ENCODE measurements around the gene HMGB2. TPM values are rescaled to one million over a fixed set of nuclear protein-coding genes. Genes with fewer than 3 reads are reported as not detected.

HMGB2 gene
- total RNA-seq, 1 donor from 2014 or later, result 18.3 TPM

DNA sequence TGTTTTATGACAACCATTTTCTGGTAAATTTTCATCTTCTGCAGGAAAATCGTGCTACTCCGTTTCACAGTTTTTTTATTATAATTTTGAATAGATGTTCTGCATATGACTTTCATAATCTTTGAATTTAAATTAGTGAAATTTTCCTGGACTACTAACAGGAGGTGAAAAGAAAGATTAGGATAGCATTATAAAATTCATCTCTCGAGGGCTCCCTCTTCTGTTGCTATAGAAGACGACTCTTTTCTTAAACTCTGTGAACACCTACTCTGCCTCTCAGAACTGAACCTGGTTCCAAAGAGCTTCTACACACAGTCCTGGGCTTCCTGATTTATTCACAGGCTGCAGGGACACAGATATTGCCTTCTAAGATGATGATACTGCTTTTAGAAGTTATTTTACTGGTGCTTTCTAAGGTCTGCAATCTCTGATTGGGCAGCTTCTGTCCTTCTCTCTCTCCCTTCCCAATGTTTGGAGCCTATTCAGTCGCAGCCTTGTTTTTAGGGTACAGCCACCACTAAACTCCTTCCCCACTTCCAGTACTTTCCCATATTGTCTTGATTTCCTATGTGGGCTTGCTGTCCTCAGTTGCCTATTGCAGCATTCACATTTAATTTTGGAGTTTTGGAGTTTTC lies 26.5 kb upstream of the HMGB2 start:
- Mint-ChIP-seq H3K36me3 (ENCODE audit: low read depth, unreplicated experiment) (no peaks in the 10 kb centered on the region), H3K4me1 (ENCODE audit: low read depth, unreplicated experiment) (no peaks in the 10 kb centered on the region), H3K27ac (ENCODE audit: unreplicated experiment) (no peak overlapping the region), H3K27me3 (ENCODE audit: low read depth, unreplicated experiment) (no peaks in the 10 kb centered on the region), H3K4me3 (ENCODE audit: unreplicated experiment) (no peak overlapping the region), H3K9me3 (ENCODE audit: unreplicated experiment) (no peaks in the 10 kb centered on the region)
- FAIRE-seq, result no peak
- Histone ChIP-seq H3K27ac (ENCODE audit: low read depth, low read length) (no peak overlapping the region), H3K36me3 (ENCODE audit: insufficient read depth, low read length) (no peaks in the 10 kb centered on the region), H3K27me3 (ENCODE audit: insufficient read depth, low read length) (no peaks in the 10 kb centered on the region), H2AFZ (ENCODE audit: low read depth, low read length) (no peak overlapping the region), H4K20me1 (ENCODE audit: insufficient read depth, low read length) (no peaks in the 10 kb centered on the region), H3K79me2 (ENCODE audit: insufficient read depth, low read length) (no peaks in the 10 kb centered on the region), H3K4me2 (ENCODE audit: low read length) (no peak overlapping the region), H3K9me3 (ENCODE audit: insufficient read depth, low read depth, low read length) (no peaks in the 10 kb centered on the region), H3K9ac (ENCODE audit: low read length) (no peak overlapping the region), H3K4me3 (ENCODE audit: insufficient read depth, low read depth, low read length) (no peak overlapping the region), H3K4me1 (ENCODE audit: insufficient read depth, low read length) (no peaks in the 10 kb centered on the region)
- no peak for TF ChIP-seq EZH2 (IDR thresholded peaks at IDR 0.05; ENCODE audit: insufficient read depth, low read length)
- TF ChIP-seq, protein P1, sequence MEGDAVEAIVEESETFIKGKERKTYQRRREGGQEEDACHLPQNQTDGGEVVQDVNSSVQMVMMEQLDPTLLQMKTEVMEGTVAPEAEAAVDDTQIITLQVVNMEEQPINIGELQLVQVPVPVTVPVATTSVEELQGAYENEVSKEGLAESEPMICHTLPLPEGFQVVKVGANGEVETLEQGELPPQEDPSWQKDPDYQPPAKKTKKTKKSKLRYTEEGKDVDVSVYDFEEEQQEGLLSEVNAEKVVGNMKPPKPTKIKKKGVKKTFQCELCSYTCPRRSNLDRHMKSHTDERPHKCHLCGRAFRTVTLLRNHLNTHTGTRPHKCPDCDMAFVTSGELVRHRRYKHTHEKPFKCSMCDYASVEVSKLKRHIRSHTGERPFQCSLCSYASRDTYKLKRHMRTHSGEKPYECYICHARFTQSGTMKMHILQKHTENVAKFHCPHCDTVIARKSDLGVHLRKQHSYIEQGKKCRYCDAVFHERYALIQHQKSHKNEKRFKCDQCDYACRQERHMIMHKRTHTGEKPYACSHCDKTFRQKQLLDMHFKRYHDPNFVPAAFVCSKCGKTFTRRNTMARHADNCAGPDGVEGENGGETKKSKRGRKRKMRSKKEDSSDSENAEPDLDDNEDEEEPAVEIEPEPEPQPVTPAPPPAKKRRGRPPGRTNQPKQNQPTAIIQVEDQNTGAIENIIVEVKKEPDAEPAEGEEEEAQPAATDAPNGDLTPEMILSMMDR (IDR thresholded peaks at IDR 0.05; ENCODE audit: insufficient read depth, low read depth, low read length), result peak; percentile 17
- no peak for DNase-seq (ENCODE audit: low read depth)

DNA sequence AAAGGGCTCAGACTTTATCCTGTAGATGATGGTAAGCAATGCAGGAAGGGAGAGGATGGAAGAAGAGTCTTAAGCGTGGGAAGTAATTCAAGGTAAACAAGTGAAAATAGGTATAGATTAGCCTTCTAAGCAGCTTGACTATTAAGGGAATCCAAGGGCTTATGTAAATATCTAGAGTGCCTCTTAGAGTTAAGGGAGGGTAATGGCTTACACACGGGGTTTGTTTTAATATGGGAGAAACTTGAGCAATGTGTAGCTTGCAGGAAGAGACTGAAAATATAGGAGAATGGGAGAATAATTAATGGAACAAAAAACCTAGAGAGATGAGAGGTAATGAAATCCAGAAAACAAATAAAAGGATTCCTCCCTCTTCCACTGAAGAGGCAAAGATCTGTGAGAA lies 23.8 kb upstream of the HMGB2 start:
- DNase-seq (ENCODE audit: low read depth), result no peak

DNA sequence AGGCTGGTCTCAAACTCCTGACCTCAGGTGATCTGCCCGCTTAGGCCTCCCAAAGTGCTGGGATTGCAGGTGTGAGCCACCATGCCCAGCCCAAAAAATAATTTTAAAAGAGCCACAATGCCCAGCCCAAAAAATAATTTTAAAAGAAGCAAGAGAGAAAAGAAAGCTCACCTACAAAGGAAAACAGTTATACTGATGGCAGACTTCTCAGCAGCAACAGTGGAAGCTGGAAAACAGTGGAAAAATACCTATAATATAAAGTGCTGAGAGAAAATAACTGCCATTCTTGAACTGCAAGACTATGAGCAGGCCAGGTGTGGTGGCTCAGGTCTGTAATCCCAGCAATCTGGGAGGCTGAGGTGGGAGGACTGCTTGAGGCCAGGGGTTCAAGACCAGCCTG lies 13.3 kb upstream of the HMGB2 start:
- H3K27me3 Mint-ChIP-seq (ENCODE audit: low read depth, unreplicated experiment), result no peaks in the 10 kb centered on the region
- no peak for TF ChIP-seq EZH2 (IDR thresholded peaks at IDR 0.05; ENCODE audit: insufficient read depth, low read length)
- DNase-seq (ENCODE audit: low read depth), result no peak

More for the DNA sequence above, 23.8 kb upstream of the HMGB2 start:
- FAIRE-seq, result no peak
- H3K4me3 ChIP-seq (ENCODE audit: insufficient read depth, low read depth, low read length), result no peak overlapping the region
- no peaks in the 10 kb centered on the region for H3K9me3 ChIP-seq (ENCODE audit: insufficient read depth, low read depth, low read length)
- H4K20me1 ChIP-seq (ENCODE audit: insufficient read depth, low read length), result no peaks in the 10 kb centered on the region
- no peak overlapping the region for H3K27ac ChIP-seq (ENCODE audit: low read depth, low read length)
- H3K4me3 Mint-ChIP-seq (ENCODE audit: unreplicated experiment), result no peak overlapping the region
- H3K36me3 Mint-ChIP-seq (ENCODE audit: low read depth, unreplicated experiment), result no peaks in the 10 kb centered on the region
- no peaks in the 10 kb centered on the region for H3K36me3 ChIP-seq (ENCODE audit: insufficient read depth, low read length)
- no peak overlapping the region for H3K9ac ChIP-seq (ENCODE audit: low read length)
- H3K4me2 ChIP-seq (ENCODE audit: low read length), result no peak overlapping the region
- H3K79me2 ChIP-seq (ENCODE audit: insufficient read depth, low read length), result no peaks in the 10 kb centered on the region
- no peak overlapping the region for H3K27ac Mint-ChIP-seq (ENCODE audit: unreplicated experiment)
- H2AFZ ChIP-seq (ENCODE audit: low read depth, low read length), result no peak overlapping the region
- no peaks in the 10 kb centered on the region for H3K4me1 ChIP-seq (ENCODE audit: insufficient read depth, low read length)
- H3K9me3 Mint-ChIP-seq (ENCODE audit: unreplicated experiment), result no peaks in the 10 kb centered on the region
- no peaks in the 10 kb centered on the region for H3K27me3 ChIP-seq (ENCODE audit: insufficient read depth, low read length)
- no peaks in the 10 kb centered on the region for H3K4me1 Mint-ChIP-seq (ENCODE audit: low read depth, unreplicated experiment)
- no peaks in the 10 kb centered on the region for H3K27me3 Mint-ChIP-seq (ENCODE audit: low read depth, unreplicated experiment)
- TF ChIP-seq EZH2 (IDR thresholded peaks at IDR 0.05; ENCODE audit: insufficient read depth, low read length), result no peak
- TF ChIP-seq, protein P1 (IDR thresholded peaks at IDR 0.05; ENCODE audit: insufficient read depth, low read depth, low read length), result no peak

More for the DNA sequence above, 13.3 kb upstream of the HMGB2 start:
- Histone ChIP-seq H3K4me2 (ENCODE audit: low read length) (no peak overlapping the region), H4K20me1 (ENCODE audit: insufficient read depth, low read length) (no peaks in the 10 kb centered on the region), H2AFZ (ENCODE audit: low read depth, low read length) (no peak overlapping the region), H3K9me3 (ENCODE audit: insufficient read depth, low read depth, low read length) (no peaks in the 10 kb centered on the region), H3K4me1 (ENCODE audit: insufficient read depth, low read length) (peaks cover 6% of the 10 kb centered on the region), H3K36me3 (ENCODE audit: insufficient read depth, low read length) (no peaks in the 10 kb centered on the region), H3K4me3 (ENCODE audit: insufficient read depth, low read depth, low read length) (no peak overlapping the region), H3K9ac (ENCODE audit: low read length) (no peak overlapping the region), H3K27me3 (ENCODE audit: insufficient read depth, low read length) (no peaks in the 10 kb centered on the region), H3K27ac (ENCODE audit: low read depth, low read length) (no peak overlapping the region), H3K79me2 (ENCODE audit: insufficient read depth, low read length) (no peaks in the 10 kb centered on the region)
- FAIRE-seq, result no peak
- Mint-ChIP-seq H3K36me3 (ENCODE audit: low read depth, unreplicated experiment) (no peaks in the 10 kb centered on the region), H3K9me3 (ENCODE audit: unreplicated experiment) (peaks cover 2% of the 10 kb centered on the region), H3K4me3 (ENCODE audit: unreplicated experiment) (no peak overlapping the region), H3K27ac (ENCODE audit: unreplicated experiment) (no peak overlapping the region), H3K4me1 (ENCODE audit: low read depth, unreplicated experiment) (peaks cover 9% of the 10 kb centered on the region)
